Kidney tubule cell (primary cell): ENCODE measurements around the gene BTK.
"Not testable (repeated sequence)": the region's sequence is repeated elsewhere in the genome, so short reads cannot be mapped to it uniquely, and the experiment has no call there.

Experiments used
- DNase-seq: peaks from one replicate; pipeline ENCODE4 v3.0.0-alpha.2; 2018; ENCODE audit warnings: low spot score

BTK gene

DNA sequence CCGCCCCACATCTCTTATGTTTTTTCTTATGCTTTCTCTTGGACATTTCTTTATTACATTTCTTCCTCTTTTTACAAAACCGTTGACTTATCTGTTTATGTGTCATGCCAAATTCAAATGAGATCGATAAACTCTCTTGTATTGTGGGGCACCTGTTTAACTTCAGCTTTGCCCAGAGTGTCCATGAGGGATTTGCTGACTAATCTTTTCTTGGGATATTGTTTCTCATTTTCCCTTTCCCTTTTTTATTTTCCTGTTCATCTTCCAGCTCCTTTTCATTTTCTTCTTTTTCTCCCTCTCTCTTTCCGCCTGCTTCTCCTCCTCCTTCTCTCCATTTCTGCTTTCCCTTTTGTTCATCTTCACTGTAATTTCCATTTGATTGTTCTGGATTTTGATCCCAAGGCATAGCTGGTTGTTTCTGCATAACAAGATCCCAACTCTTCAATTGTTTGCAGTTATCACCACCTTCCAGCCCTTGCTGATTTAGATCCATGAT, 48.2 kb downstream of the BTK start:
- DNase-seq, result no peak

DNA sequence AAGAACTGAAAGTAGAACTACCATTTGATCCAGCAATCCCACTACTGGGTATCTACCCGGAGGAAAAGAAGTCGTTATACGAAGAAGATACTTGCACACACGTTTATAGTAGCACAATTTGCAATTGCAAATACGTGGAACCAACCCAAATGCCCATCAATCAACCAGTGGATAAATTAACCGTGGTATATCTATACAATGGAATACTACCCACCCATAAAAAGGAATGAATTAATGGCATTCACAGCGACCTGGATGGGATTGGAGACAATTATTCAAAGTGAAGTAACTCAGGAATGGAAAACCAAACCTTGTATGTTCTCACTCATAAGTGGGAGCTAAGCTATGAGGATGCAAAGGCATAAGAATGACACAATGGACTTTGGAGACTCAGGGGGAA, 51.7 kb downstream of the BTK start:
- not testable (repeated sequence) for DNase-seq

DNA sequence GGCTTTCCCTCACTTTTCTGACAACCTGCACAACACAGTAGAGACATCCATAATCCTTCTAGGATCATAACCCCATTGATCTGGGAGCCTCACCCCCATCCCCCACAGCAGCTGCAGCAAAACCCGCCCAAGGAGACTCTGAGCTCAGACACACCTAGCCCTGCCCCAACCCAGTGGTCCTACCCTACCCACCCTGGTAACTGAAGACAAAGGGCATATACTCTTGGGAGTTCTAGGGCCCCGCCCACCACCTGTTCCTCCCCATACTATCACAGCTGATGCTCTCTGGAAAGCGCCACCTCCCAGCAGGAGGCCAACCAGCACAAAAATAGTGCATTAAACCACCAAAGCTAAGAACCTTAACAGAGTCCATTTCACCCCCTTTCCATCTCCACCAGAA, 59.4 kb downstream of the BTK start:
- not testable (repeated sequence) for DNase-seq

DNA sequence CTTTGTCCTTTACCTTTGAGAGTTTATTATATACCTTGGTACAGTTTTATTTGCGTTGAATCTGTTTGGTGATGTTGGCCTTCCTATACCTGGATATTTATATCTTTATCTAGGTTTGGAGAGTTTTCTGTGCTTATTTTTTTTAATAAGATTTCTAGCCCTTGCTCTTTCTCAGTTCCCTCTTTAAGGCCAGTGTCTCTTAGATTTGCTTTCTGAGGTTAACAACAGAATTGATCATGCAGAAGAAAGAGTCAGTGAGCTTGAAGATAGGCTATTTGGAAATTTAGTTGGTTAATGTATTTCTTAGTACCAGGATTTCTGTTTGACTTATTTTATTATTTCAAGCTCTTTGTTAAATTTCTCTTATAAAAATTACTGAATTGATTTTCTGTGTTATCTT, 82.2 kb downstream of the BTK start:
- no peak for DNase-seq
